Measurements from ENCODE around the gene CTSC.

- TF ChIP-seq, protein P1, sequence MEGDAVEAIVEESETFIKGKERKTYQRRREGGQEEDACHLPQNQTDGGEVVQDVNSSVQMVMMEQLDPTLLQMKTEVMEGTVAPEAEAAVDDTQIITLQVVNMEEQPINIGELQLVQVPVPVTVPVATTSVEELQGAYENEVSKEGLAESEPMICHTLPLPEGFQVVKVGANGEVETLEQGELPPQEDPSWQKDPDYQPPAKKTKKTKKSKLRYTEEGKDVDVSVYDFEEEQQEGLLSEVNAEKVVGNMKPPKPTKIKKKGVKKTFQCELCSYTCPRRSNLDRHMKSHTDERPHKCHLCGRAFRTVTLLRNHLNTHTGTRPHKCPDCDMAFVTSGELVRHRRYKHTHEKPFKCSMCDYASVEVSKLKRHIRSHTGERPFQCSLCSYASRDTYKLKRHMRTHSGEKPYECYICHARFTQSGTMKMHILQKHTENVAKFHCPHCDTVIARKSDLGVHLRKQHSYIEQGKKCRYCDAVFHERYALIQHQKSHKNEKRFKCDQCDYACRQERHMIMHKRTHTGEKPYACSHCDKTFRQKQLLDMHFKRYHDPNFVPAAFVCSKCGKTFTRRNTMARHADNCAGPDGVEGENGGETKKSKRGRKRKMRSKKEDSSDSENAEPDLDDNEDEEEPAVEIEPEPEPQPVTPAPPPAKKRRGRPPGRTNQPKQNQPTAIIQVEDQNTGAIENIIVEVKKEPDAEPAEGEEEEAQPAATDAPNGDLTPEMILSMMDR (IDR thresholded peaks at IDR 0.05; ENCODE audit: insufficient read depth, low read depth, low read length): no peak
- TF ChIP-seq EZH2 (IDR thresholded peaks at IDR 0.05; ENCODE audit: insufficient read depth, low read length): no peak
Measured at GRCh38 chr11:88345408-88345807, 7.9 kb upstream of the CTSC start.

Measured in astrocyte (in vitro differentiated cells and primary cell).